ENCODE results near the gene JMJD1C. TPM values are rescaled to one million over a fixed set of nuclear protein-coding genes. Genes with fewer than 3 reads are reported as not detected.

Gene JMJD1C
- total RNA-seq, 1 experiment from 2014 or later, result 180 TPM

DNA sequence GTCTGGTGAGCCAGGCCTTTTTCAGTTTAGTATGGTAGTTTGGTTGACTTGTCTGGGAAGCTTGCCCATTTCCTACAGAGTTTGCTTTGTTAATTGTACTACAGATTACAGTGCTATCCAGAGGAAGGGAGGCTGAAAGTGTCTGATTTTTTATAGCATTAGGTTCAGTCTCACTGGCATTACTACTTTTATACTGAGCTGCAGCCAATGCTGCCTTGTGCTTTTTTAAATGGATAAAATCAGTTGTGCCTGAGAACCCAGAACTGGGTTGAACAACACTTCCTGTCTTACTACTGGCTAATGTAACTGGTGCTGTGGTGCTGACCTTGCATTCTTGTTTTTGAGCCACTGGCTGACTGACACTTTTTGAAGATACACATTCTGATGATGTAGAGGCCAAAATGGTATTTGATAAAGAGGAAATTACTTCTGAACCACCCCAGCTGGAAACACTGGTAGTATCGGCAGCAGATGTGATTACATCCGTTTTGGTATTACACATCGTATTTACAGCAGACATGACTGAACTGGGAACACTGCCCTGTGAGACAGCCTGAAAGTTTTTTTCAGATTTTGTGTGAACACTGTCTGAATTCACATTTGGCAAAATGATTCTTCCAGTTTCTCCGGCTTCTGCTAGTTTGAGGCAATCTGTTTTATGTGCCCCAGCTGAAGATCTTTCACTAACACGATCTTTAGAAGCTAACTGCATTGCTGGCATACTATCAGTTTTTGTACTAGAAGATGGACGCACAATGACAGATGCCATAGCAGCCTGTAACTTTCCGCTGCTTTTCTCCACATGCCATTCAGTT lies 258.6 kb downstream of the JMJD1C start:
- POLR2A ChIA-PET, result no interaction called here
- Mint-ChIP-seq H3K27ac (peak overlapping the region; percentile 92), H3K27me3 (ENCODE audit: low read depth) (no peaks in the 10 kb centered on the region), H3K36me3 (peaks cover 58% of the 10 kb centered on the region), H3K9me3 (peaks cover 3% of the 10 kb centered on the region; the same call in 1 of the 2 replicates), H3K4me3 (peak overlapping the region; percentile 43), H3K4me1 (peaks cover 78% of the 10 kb centered on the region)
- DNase-seq (ENCODE audit: low spot score), result no peak
- CTCF ChIA-PET, result no interaction called here
- ATAC-seq, result peak; percentile 20
- TF ChIP-seq NR1H2 (CRISPR knock-in tag; IDR thresholded peaks at IDR 0.05), result no peak
- TF ChIP-seq, protein P1, sequence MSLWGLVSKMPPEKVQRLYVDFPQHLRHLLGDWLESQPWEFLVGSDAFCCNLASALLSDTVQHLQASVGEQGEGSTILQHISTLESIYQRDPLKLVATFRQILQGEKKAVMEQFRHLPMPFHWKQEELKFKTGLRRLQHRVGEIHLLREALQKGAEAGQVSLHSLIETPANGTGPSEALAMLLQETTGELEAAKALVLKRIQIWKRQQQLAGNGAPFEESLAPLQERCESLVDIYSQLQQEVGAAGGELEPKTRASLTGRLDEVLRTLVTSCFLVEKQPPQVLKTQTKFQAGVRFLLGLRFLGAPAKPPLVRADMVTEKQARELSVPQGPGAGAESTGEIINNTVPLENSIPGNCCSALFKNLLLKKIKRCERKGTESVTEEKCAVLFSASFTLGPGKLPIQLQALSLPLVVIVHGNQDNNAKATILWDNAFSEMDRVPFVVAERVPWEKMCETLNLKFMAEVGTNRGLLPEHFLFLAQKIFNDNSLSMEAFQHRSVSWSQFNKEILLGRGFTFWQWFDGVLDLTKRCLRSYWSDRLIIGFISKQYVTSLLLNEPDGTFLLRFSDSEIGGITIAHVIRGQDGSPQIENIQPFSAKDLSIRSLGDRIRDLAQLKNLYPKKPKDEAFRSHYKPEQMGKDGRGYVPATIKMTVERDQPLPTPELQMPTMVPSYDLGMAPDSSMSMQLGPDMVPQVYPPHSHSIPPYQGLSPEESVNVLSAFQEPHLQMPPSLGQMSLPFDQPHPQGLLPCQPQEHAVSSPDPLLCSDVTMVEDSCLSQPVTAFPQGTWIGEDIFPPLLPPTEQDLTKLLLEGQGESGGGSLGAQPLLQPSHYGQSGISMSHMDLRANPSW (CRISPR knock-in tag; conservative IDR thresholded peaks at IDR 0.05; ENCODE audit: low read depth), result no peak
- TF ChIP-seq NFE2L1 (CRISPR knock-in tag; IDR thresholded peaks at IDR 0.05), result no peak
- no peak for TF ChIP-seq RELA (CRISPR knock-in tag; IDR thresholded peaks at IDR 0.05; ENCODE audit: borderline replicate concordance)
- TF ChIP-seq RORB (CRISPR knock-in tag; IDR thresholded peaks at IDR 0.05), result no peak
- TF ChIP-seq ZNF317 (CRISPR knock-in tag; IDR thresholded peaks at IDR 0.05; ENCODE audit: borderline replicate concordance, low read depth), result no peak
- TF ChIP-seq, protein P2, sequence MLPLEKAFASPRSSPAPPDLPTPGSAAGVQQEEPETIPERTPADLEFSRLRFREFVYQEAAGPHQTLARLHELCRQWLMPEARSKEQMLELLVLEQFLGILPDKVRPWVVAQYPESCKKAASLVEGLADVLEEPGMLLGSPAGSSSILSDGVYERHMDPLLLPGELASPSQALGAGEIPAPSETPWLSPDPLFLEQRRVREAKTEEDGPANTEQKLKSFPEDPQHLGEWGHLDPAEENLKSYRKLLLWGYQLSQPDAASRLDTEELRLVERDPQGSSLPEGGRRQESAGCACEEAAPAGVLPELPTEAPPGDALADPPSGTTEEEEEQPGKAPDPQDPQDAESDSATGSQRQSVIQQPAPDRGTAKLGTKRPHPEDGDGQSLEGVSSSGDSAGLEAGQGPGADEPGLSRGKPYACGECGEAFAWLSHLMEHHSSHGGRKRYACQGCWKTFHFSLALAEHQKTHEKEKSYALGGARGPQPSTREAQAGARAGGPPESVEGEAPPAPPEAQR (CRISPR knock-in tag; IDR thresholded peaks at IDR 0.05), result no peak
- TF ChIP-seq, protein P3, sequence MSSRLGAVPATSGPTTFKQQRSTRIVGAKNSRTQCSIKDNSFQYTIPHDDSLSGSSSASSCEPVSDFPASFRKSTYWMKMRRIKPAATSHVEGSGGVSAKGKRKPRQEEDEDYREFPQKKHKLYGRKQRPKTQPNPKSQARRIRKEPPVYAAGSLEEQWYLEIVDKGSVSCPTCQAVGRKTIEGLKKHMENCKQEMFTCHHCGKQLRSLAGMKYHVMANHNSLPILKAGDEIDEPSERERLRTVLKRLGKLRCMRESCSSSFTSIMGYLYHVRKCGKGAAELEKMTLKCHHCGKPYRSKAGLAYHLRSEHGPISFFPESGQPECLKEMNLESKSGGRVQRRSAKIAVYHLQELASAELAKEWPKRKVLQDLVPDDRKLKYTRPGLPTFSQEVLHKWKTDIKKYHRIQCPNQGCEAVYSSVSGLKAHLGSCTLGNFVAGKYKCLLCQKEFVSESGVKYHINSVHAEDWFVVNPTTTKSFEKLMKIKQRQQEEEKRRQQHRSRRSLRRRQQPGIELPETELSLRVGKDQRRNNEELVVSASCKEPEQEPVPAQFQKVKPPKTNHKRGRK (CRISPR knock-in tag; IDR thresholded peaks at IDR 0.05; ENCODE audit: borderline replicate concordance), result no peak
- TF ChIP-seq ELF4 (CRISPR knock-in tag; IDR thresholded peaks at IDR 0.05; ENCODE audit: low read depth), result no peak
- TF ChIP-seq FOXP1 (CRISPR knock-in tag; IDR thresholded peaks at IDR 0.05; ENCODE audit: borderline replicate concordance), result no peak
- TF ChIP-seq NFYB (CRISPR knock-in tag; conservative IDR thresholded peaks at IDR 0.05; ENCODE audit: low read depth), result no peak
- TF ChIP-seq, protein P4, sequence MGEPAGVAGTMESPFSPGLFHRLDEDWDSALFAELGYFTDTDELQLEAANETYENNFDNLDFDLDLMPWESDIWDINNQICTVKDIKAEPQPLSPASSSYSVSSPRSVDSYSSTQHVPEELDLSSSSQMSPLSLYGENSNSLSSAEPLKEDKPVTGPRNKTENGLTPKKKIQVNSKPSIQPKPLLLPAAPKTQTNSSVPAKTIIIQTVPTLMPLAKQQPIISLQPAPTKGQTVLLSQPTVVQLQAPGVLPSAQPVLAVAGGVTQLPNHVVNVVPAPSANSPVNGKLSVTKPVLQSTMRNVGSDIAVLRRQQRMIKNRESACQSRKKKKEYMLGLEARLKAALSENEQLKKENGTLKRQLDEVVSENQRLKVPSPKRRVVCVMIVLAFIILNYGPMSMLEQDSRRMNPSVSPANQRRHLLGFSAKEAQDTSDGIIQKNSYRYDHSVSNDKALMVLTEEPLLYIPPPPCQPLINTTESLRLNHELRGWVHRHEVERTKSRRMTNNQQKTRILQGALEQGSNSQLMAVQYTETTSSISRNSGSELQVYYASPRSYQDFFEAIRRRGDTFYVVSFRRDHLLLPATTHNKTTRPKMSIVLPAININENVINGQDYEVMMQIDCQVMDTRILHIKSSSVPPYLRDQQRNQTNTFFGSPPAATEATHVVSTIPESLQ (CRISPR knock-in tag; IDR thresholded peaks at IDR 0.05), result no peak
- TF ChIP-seq TEAD4 (CRISPR knock-in tag; IDR thresholded peaks at IDR 0.05), result no peak
- TF ChIP-seq JAZF1 (CRISPR knock-in tag; IDR thresholded peaks at IDR 0.05), result no peak

DNA sequence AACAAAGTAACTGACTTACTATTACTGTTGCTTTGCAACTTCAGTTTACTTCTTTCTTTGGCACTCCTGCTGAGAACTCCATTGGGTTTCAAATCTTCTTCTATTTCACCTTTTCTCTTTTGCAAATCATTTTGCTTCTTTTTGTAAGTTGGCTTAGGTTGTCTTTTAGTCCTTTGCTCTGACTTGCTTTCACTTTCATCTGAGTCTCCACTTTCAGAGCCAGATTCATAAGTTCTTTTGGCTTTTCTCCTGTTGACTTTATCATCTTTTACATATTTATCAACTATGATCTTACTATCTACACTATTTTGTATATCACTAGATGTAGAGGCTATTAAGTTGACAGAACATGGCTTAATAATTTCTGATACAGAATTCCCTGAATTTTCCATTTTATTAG lies 259.2 kb downstream of the JMJD1C start:
- peaks cover 51% of the 10 kb centered on the region for H3K36me3 Mint-ChIP-seq
- DNase-seq (ENCODE audit: low spot score) (no peak), ATAC-seq (no peak)
- ChIA-PET CTCF (interaction anchor here (0.6 to 0.9 kb wide), 3 partner anchors 148 to 513 kb away, joined by 3 to 4 read pairs (median 3); no protein-coding TSS in a partner anchor), POLR2A (no interaction called here)
- H3K4me1 Mint-ChIP-seq, result peaks cover 79% of the 10 kb centered on the region
- peak overlapping the region; percentile 92 for H3K27ac Mint-ChIP-seq
- peak overlapping the region; percentile 43 for H3K4me3 Mint-ChIP-seq
- H3K27me3 Mint-ChIP-seq (ENCODE audit: low read depth), result no peaks in the 10 kb centered on the region
- H3K9me3 Mint-ChIP-seq, result no peaks in the 10 kb centered on the region
- TF ChIP-seq, protein P5, sequence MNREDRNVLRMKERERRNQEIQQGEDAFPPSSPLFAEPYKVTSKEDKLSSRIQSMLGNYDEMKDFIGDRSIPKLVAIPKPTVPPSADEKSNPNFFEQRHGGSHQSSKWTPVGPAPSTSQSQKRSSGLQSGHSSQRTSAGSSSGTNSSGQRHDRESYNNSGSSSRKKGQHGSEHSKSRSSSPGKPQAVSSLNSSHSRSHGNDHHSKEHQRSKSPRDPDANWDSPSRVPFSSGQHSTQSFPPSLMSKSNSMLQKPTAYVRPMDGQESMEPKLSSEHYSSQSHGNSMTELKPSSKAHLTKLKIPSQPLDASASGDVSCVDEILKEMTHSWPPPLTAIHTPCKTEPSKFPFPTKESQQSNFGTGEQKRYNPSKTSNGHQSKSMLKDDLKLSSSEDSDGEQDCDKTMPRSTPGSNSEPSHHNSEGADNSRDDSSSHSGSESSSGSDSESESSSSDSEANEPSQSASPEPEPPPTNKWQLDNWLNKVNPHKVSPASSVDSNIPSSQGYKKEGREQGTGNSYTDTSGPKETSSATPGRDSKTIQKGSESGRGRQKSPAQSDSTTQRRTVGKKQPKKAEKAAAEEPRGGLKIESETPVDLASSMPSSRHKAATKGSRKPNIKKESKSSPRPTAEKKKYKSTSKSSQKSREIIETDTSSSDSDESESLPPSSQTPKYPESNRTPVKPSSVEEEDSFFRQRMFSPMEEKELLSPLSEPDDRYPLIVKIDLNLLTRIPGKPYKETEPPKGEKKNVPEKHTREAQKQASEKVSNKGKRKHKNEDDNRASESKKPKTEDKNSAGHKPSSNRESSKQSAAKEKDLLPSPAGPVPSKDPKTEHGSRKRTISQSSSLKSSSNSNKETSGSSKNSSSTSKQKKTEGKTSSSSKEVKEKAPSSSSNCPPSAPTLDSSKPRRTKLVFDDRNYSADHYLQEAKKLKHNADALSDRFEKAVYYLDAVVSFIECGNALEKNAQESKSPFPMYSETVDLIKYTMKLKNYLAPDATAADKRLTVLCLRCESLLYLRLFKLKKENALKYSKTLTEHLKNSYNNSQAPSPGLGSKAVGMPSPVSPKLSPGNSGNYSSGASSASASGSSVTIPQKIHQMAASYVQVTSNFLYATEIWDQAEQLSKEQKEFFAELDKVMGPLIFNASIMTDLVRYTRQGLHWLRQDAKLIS (CRISPR knock-in tag; IDR thresholded peaks at IDR 0.05; ENCODE audit: borderline replicate concordance), result no peak
- TF ChIP-seq RORB (CRISPR knock-in tag; IDR thresholded peaks at IDR 0.05), result no peak
- no peak for TF ChIP-seq GRHL2 (CRISPR knock-in tag; IDR thresholded peaks at IDR 0.05; ENCODE audit: insufficient replicate concordance, severe bottlenecking)
- TF ChIP-seq TCF7 (CRISPR knock-in tag; IDR thresholded peaks at IDR 0.05; ENCODE audit: low read depth), result no peak
- TF ChIP-seq, protein P6, sequence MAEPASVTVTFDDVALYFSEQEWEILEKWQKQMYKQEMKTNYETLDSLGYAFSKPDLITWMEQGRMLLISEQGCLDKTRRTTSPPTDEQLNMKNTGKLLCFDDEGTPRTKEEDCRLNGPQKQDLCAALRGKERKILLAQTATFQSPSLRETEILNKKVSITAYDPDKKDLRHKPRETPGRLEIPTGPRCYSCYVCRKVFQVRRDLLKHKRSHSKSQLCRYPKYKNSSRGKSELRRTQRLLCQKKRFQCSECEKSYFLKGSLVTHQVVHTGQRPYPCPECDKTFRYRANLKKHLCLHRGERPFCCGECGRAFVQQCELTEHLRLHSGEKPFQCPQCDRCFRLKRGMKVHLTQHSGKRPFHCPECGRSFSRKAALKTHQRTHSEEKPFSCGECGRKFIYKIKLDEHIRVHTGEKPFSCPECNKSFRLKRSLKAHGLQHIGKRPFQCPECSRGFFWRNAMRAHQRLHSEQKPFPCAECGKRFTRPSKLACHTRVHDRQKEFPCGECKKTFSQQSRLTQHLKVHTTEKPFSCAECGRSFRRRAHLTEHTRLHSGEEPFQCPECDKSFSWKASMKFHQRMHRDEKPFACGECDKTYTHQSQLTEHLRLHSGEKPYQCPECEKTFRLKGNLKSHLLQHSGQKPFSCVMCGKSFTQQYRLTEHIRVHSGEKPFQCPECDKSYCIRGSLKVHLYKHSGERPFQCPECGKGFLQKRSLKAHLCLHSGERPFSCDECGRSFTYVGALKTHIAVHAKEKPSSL (CRISPR knock-in tag; conservative IDR thresholded peaks at IDR 0.05), result no peak
- no peak for TF ChIP-seq TEAD4 (CRISPR knock-in tag; IDR thresholded peaks at IDR 0.05)
- TF ChIP-seq ZNF396 (CRISPR knock-in tag; IDR thresholded peaks at IDR 0.05; ENCODE audit: borderline replicate concordance), result no peak
- TF ChIP-seq PRRX2 (CRISPR knock-in tag; IDR thresholded peaks at IDR 0.05), result no peak
